C4-2B (cell line): ENCODE measurements around the gene C3orf38.

Experiments
- H3K27ac ChIP-seq: fragments of 450-650 bp; 2 replicates; pipeline ENCODE4 v1.5.1; 2017
- ZFX ChIP-seq: fragments of 450-650 bp; IDR thresholded peaks from 2 replicates; pipeline ENCODE4 v1.6.1; 2017
- TF ChIP-seq, protein P1 (sequence below): fragments of 450-650 bp; conservative IDR thresholded peaks from 2 replicates; pipeline ENCODE4 v1.5.1; 2017; ENCODE audit warnings: mild to moderate bottlenecking

Gene C3orf38

DNA sequence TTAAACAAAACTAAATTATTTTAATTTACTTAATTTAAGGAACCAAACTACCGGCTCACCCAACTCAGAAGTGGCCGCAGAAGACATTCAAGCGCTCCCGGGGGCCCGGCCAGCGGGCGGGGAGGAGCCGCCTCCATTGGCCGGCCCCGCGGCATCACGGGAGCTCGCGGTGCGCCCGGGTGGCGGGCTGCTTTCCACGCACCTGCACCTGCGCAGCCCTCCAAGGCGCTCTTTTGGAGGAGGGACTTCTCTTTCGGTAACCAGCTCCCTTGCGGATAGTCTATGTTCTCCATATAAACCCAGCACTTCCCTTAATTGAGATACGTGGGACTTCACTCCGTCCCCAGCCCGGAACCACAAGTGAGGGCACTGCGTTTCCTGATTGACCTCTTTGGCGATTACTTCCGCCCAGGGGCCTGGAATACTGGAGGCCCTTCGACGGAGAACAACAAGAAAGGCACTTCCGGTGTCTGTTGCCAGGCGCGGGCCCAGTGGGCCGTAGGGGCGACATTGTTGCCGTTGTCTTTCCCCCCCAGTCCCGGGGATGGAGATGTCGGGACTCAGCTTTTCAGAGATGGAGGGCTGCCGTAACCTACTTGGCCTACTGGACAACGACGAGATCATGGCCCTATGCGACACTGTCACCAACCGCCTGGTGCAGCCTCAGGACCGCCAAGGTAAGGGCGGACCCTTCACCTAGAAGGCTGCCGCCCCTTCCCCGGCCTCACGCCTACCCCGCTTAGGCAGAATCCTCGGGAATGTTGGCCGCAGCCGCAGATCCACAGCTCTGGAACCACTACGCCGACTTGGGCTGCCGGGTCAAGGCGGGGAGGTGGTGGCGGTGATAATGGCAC is at the start of gene C3orf38:
TSS of gene C3orf38 (plus strand) at position 451 of the 854 bp plus-strand sequence. CDS start at position 545, 94 bp downstream.
- peak within 1 kb of the TSS; percentile 89 for H3K27ac ChIP-seq
- TF ChIP-seq ZFX, result peak; percentile 89
- TF ChIP-seq, protein P1, sequence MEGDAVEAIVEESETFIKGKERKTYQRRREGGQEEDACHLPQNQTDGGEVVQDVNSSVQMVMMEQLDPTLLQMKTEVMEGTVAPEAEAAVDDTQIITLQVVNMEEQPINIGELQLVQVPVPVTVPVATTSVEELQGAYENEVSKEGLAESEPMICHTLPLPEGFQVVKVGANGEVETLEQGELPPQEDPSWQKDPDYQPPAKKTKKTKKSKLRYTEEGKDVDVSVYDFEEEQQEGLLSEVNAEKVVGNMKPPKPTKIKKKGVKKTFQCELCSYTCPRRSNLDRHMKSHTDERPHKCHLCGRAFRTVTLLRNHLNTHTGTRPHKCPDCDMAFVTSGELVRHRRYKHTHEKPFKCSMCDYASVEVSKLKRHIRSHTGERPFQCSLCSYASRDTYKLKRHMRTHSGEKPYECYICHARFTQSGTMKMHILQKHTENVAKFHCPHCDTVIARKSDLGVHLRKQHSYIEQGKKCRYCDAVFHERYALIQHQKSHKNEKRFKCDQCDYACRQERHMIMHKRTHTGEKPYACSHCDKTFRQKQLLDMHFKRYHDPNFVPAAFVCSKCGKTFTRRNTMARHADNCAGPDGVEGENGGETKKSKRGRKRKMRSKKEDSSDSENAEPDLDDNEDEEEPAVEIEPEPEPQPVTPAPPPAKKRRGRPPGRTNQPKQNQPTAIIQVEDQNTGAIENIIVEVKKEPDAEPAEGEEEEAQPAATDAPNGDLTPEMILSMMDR, result no peak

DNA sequence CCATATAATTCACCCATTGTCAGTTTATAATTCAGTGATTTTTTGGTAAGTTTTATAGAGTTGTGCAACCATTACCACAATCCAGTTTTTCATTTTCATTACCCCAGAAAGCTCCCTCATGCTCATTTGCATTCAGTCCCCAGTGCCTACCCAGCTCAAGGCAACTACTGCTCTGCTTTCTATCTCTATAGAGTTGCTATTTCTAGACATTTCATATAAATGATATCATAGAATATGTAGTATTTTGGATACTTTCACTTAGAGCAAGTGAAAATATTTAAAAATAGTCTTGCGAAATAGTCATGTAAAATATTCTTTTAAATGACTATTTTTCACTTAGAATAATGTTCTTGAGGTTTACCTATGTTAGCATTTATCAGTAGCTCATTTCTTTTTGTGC is 48.6 kb upstream of the C3orf38 start:
- TF ChIP-seq, protein P1, result no peak
- no peak for TF ChIP-seq ZFX
- no peak overlapping the region for H3K27ac ChIP-seq

DNA sequence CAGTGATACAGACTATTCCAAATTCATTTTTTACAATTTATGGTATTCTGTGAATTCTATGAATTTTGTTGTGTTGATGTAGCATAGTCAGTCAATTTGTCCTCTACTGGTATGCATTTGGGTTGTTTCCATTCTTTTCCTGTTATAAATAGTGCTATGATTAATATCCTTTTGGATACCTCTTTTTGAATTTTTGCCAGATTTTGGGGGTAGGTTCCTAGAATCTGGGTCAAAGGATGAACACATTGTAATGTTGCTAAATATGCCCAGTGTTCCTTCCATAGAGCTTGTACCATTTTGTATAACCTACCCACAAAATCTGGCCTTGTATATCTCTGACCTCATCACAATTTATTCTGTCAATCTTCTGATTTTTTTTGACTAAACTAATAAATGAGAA is 44.4 kb upstream of the C3orf38 start:
- TF ChIP-seq, protein P1, result no peak
- no peak overlapping the region for H3K27ac ChIP-seq

DNA sequence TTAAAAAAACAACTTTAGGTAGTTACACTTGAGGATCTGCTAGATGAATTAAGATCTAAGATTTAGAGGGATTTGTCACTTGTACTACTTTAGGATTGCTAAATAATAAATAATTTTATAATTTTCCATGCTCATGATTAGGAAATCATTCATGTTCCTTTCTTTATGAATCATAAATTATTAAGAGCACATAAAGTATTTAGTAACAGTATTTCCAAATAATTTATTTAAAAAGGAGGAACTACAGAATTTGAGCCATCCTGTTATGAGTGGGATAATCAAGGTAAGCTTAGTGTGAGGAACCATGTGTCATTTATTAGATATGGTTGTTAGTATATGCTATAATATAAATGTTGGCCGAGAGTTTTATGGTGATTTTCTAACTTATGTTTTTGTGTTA is 37.5 kb upstream of the C3orf38 start:
- H3K27ac ChIP-seq, result no peak overlapping the region
- TF ChIP-seq, protein P1, result no peak
- no peak for TF ChIP-seq ZFX

DNA sequence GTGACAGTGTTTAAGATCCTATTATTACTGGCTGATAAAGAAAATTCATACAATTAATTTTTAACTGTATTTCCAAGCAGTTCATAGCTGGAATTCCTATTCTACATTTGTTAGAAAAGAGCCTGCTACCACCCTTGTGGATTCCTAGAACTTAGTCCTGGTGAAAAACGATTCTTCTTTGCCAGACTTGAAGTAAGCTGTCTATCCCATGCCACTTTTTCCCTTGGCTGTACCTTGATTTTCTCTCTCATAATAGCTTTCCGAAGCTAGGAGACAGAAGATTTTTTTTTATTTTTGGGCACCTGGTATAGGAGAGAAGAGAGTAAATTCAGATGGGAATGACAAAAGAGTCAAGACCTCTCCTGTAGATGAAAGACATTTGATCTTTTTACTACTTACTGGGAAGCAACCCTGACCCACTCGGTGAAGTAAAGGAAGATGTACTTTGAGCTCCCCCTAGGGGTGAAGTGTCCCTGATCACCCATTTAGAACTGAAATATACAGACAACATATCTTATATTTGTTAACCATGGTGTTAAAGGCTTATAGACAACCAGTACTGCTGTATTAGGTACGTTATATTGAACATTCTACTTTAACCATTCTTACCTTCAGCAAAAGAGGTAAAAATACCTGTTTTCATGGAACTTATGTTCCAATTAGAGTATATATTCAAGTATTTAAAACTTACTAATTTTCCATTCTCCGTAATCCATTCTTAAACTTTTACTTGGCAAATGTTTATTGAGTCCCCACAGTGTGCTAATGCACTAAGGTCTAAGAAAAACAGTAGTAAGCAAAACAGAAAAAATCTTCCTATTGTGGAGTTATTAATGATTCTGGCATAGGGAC is 36.2 kb upstream of the C3orf38 start:
- TF ChIP-seq, protein P1, result peak; percentile 84
- TF ChIP-seq ZFX, result no peak

DNA sequence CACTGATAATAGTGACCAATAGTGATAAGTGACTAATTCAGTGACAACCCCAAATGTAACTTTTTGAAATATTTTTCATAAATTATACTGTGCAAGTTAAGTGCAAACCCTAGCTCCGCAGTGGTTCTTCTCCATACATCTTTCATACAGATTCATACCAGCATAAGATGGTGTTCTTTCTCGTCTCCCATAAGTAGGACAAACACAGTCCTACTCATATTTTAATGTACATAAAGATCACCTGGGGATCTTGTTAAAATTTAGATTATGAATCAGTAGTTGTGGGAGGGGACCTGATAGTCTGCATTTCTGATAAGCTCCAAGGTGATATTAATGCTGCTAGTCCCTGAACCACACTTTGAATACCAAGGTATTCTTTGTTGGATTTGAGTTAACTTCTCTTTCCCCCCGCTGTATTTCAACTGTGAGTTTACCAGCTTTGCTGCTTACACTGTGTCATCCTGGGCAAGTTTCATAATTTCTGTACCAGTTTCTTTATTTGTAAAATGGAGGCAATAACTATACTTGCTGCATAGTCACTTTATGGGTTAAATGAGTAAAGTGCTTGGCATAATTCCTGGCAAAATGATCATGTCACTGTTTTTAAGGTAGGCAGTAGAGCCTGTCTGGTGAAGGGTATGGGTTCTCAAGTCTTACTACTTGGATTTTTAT is 34.7 kb upstream of the C3orf38 start:
- no peak overlapping the region for H3K27ac ChIP-seq
- TF ChIP-seq, protein P1, result no peak
- TF ChIP-seq ZFX, result no peak

More for the DNA sequence above, 36.2 kb upstream of the C3orf38 start:
- no peak overlapping the region for H3K27ac ChIP-seq
